ENCODE measurements around the gene DGCR2.
"Not testable (repeated sequence)": the region's sequence is repeated elsewhere in the genome, so short reads cannot be mapped to it uniquely, and the experiment has no call there.

The DGCR2 gene

GRCh38 chr22:19011075-19011474 is 111.1 kb downstream of the DGCR2 start:
- H3K27ac ChIP-seq (ENCODE audit: low read depth, low read length), result no peak overlapping the region
- H3K36me3 ChIP-seq (ENCODE audit: control insufficient read depth in 5 of 5, insufficient read depth in 5 of 5, low read length in 5 of 5), result no peaks in the 10 kb centered on the region
- no peak overlapping the region for H3K4me3 ChIP-seq (ENCODE audit: low read depth in 1 of 5, low read length in 5 of 5)
- H3K27me3 ChIP-seq (ENCODE audit: control insufficient read depth in 5 of 5, insufficient read depth in 4 of 5, low read length in 5 of 5), result no peaks in the 10 kb centered on the region
- no peak overlapping the region for H3K9ac ChIP-seq (ENCODE audit: low read length in 5 of 5)
- H3K4me1 ChIP-seq (ENCODE audit: control insufficient read depth in 5 of 5, insufficient read depth in 5 of 5, low read length in 5 of 5), result peaks cover 0 to 10% (median 0%) of the 10 kb centered on the region in 5 donors
- peaks cover 0 to 3% (median 0%) of the 10 kb centered on the region in 5 donors for H3K9me3 ChIP-seq (ENCODE audit: control insufficient read depth in 5 of 5, low read length in 5 of 5)

- no peak overlapping the region for H3K4me3 ChIP-seq (ENCODE audit: low read depth in 1 of 5, low read length in 5 of 5)
- H3K9ac ChIP-seq (ENCODE audit: low read length in 5 of 5), result no peak overlapping the region
- H3K4me1 ChIP-seq (ENCODE audit: control insufficient read depth in 5 of 5, insufficient read depth in 5 of 5, low read length in 5 of 5), result no peaks in the 10 kb centered on the region
- H3K9me3 ChIP-seq (ENCODE audit: control insufficient read depth in 5 of 5, low read length in 5 of 5), result peaks cover 0 to 3% (median 0%) of the 10 kb centered on the region in 5 donors
- H3K36me3 ChIP-seq (ENCODE audit: control insufficient read depth in 5 of 5, insufficient read depth in 5 of 5, low read length in 5 of 5), result no peaks in the 10 kb centered on the region
- H3K27ac ChIP-seq (ENCODE audit: low read depth, low read length), result no peak overlapping the region
- H3K27me3 ChIP-seq (ENCODE audit: control insufficient read depth in 5 of 5, insufficient read depth in 4 of 5, low read length in 5 of 5), result peaks cover 0 to 4% (median 0%) of the 10 kb centered on the region in 5 donors
Observed at GRCh38 chr22:19005905-19006304, 116.3 kb downstream of the DGCR2 start.

- Histone ChIP-seq H3K36me3 (ENCODE audit: control insufficient read depth in 5 of 5, insufficient read depth in 5 of 5, low read length in 5 of 5) (no peaks in the 10 kb centered on the region), H3K27me3 (ENCODE audit: control insufficient read depth in 5 of 5, insufficient read depth in 4 of 5, low read length in 5 of 5) (peaks cover 0 to 4% (median 0%) of the 10 kb centered on the region in 5 donors), H3K9ac (ENCODE audit: low read length in 5 of 5) (no peak overlapping the region), H3K27ac (ENCODE audit: low read depth, low read length) (no peak overlapping the region), H3K4me3 (ENCODE audit: low read depth in 1 of 5, low read length in 5 of 5) (no peak overlapping the region), H3K4me1 (ENCODE audit: control insufficient read depth in 5 of 5, insufficient read depth in 5 of 5, low read length in 5 of 5) (no peaks in the 10 kb centered on the region), H3K9me3 (ENCODE audit: control insufficient read depth in 5 of 5, low read length in 5 of 5) (peaks cover 0 to 4% (median 0%) of the 10 kb centered on the region in 5 donors)
Observed at GRCh38 chr22:19004471-19004870, 117.7 kb downstream of the DGCR2 start.

GRCh38 chr22:19003508-19003907 is 118.7 kb downstream of the DGCR2 start:
- Histone ChIP-seq H3K9ac (ENCODE audit: low read length in 5 of 5) (no peak overlapping the region), H3K4me3 (ENCODE audit: low read depth in 1 of 5, low read length in 5 of 5) (no peak overlapping the region), H3K27ac (ENCODE audit: low read depth, low read length) (no peak overlapping the region), H3K4me1 (ENCODE audit: control insufficient read depth in 5 of 5, insufficient read depth in 5 of 5, low read length in 5 of 5) (no peaks in the 10 kb centered on the region), H3K36me3 (ENCODE audit: control insufficient read depth in 5 of 5, insufficient read depth in 5 of 5, low read length in 5 of 5) (no peaks in the 10 kb centered on the region), H3K9me3 (ENCODE audit: control insufficient read depth in 5 of 5, low read length in 5 of 5) (peaks cover 0 to 8% (median 0%) of the 10 kb centered on the region in 5 donors), H3K27me3 (ENCODE audit: control insufficient read depth in 5 of 5, insufficient read depth in 4 of 5, low read length in 5 of 5) (peaks cover 0 to 4% (median 0%) of the 10 kb centered on the region in 5 donors)

- H3K36me3 ChIP-seq (ENCODE audit: control insufficient read depth in 5 of 5, insufficient read depth in 5 of 5, low read length in 5 of 5), result no peaks in the 10 kb centered on the region
- H3K27ac ChIP-seq (ENCODE audit: low read depth, low read length), result no peak overlapping the region
- H3K9ac ChIP-seq (ENCODE audit: low read length in 5 of 5), result no peak overlapping the region
- H3K27me3 ChIP-seq (ENCODE audit: control insufficient read depth in 5 of 5, insufficient read depth in 4 of 5, low read length in 5 of 5), result peaks cover 2 to 9% (median 4%) of the 10 kb centered on the region in 5 donors
- H3K4me3 ChIP-seq (ENCODE audit: low read depth in 1 of 5, low read length in 5 of 5), result no peak overlapping the region
- peaks cover 0 to 8% (median 0%) of the 10 kb centered on the region in 5 donors for H3K9me3 ChIP-seq (ENCODE audit: control insufficient read depth in 5 of 5, low read length in 5 of 5)
- H3K4me1 ChIP-seq (ENCODE audit: control insufficient read depth in 5 of 5, insufficient read depth in 5 of 5, low read length in 5 of 5), result no peaks in the 10 kb centered on the region
Observed at GRCh38 chr22:19002684-19003038, 119.6 kb downstream of the DGCR2 start.

- H3K27ac ChIP-seq (ENCODE audit: low read depth, low read length), result no peak overlapping the region
- no peaks in the 10 kb centered on the region for H3K4me1 ChIP-seq (ENCODE audit: control insufficient read depth in 5 of 5, insufficient read depth in 5 of 5, low read length in 5 of 5)
- no peaks in the 10 kb centered on the region for H3K36me3 ChIP-seq (ENCODE audit: control insufficient read depth in 5 of 5, insufficient read depth in 5 of 5, low read length in 5 of 5)
- no peak overlapping the region for H3K4me3 ChIP-seq (ENCODE audit: low read depth in 1 of 5, low read length in 5 of 5)
- peaks cover 4 to 12% (median 9%) of the 10 kb centered on the region in 5 donors for H3K27me3 ChIP-seq (ENCODE audit: control insufficient read depth in 5 of 5, insufficient read depth in 4 of 5, low read length in 5 of 5)
- no peak overlapping the region for H3K9ac ChIP-seq (ENCODE audit: low read length in 5 of 5)
- H3K9me3 ChIP-seq (ENCODE audit: control insufficient read depth in 5 of 5, low read length in 5 of 5), result peaks cover 0 to 8% (median 0%) of the 10 kb centered on the region in 5 donors
Observed at GRCh38 chr22:19001204-19001603, 121.0 kb downstream of the DGCR2 start.

- not testable (repeated sequence) for H3K27ac ChIP-seq (ENCODE audit: low read depth, low read length); H3K36me3 ChIP-seq (ENCODE audit: control insufficient read depth in 5 of 5, insufficient read depth in 5 of 5, low read length in 5 of 5); H3K4me3 ChIP-seq (ENCODE audit: low read depth in 1 of 5, low read length in 5 of 5); H3K4me1 ChIP-seq (ENCODE audit: control insufficient read depth in 5 of 5, insufficient read depth in 5 of 5, low read length in 5 of 5); H3K9ac ChIP-seq (ENCODE audit: low read length in 5 of 5); H3K9me3 ChIP-seq (ENCODE audit: control insufficient read depth in 5 of 5, low read length in 5 of 5)
- peaks cover 4 to 12% (median 9%) of the 10 kb centered on the region in 5 donors for H3K27me3 ChIP-seq (ENCODE audit: control insufficient read depth in 5 of 5, insufficient read depth in 4 of 5, low read length in 5 of 5)
Observed at GRCh38 chr22:19000106-19000505, 122.1 kb downstream of the DGCR2 start.

GRCh38 chr22:18999416-18999815 is 122.8 kb downstream of the DGCR2 start:
- Histone ChIP-seq H3K9me3 (ENCODE audit: control insufficient read depth in 5 of 5, low read length in 5 of 5) (peaks cover 0 to 8% (median 0%) of the 10 kb centered on the region in 5 donors), H3K9ac (ENCODE audit: low read length in 5 of 5) (no peak overlapping the region), H3K27me3 (ENCODE audit: control insufficient read depth in 5 of 5, insufficient read depth in 4 of 5, low read length in 5 of 5) (peaks cover 4 to 14% (median 11%) of the 10 kb centered on the region in 5 donors), H3K36me3 (ENCODE audit: control insufficient read depth in 5 of 5, insufficient read depth in 5 of 5, low read length in 5 of 5) (no peaks in the 10 kb centered on the region), H3K4me1 (ENCODE audit: control insufficient read depth in 5 of 5, insufficient read depth in 5 of 5, low read length in 5 of 5) (no peaks in the 10 kb centered on the region), H3K27ac (ENCODE audit: low read depth, low read length) (no peak overlapping the region), H3K4me3 (ENCODE audit: low read depth in 1 of 5, low read length in 5 of 5) (no peak overlapping the region)

- Histone ChIP-seq H3K27ac (ENCODE audit: low read depth, low read length) (no peak overlapping the region), H3K4me1 (ENCODE audit: control insufficient read depth in 5 of 5, insufficient read depth in 5 of 5, low read length in 5 of 5) (no peaks in the 10 kb centered on the region), H3K9me3 (ENCODE audit: control insufficient read depth in 5 of 5, low read length in 5 of 5) (peaks cover 0 to 8% (median 0%) of the 10 kb centered on the region in 5 donors), H3K27me3 (ENCODE audit: control insufficient read depth in 5 of 5, insufficient read depth in 4 of 5, low read length in 5 of 5) (peaks cover 8 to 15% (median 12%) of the 10 kb centered on the region in 5 donors), H3K9ac (ENCODE audit: low read length in 5 of 5) (no peak overlapping the region), H3K4me3 (ENCODE audit: low read depth in 1 of 5, low read length in 5 of 5) (no peak overlapping the region), H3K36me3 (ENCODE audit: control insufficient read depth in 5 of 5, insufficient read depth in 5 of 5, low read length in 5 of 5) (no peaks in the 10 kb centered on the region)
Observed at GRCh38 chr22:18999008-18999407, 123.2 kb downstream of the DGCR2 start.

GRCh38 chr22:18997925-18998315 is 124.3 kb downstream of the DGCR2 start:
- no peaks in the 10 kb centered on the region for H3K4me1 ChIP-seq (ENCODE audit: control insufficient read depth in 5 of 5, insufficient read depth in 5 of 5, low read length in 5 of 5)
- H3K4me3 ChIP-seq (ENCODE audit: low read depth in 1 of 5, low read length in 5 of 5), result no peak overlapping the region
- H3K27me3 ChIP-seq (ENCODE audit: control insufficient read depth in 5 of 5, insufficient read depth in 4 of 5, low read length in 5 of 5), result peaks cover 11 to 20% (median 14%) of the 10 kb centered on the region in 5 donors
- no peak overlapping the region for H3K9ac ChIP-seq (ENCODE audit: low read length in 5 of 5)
- no peaks in the 10 kb centered on the region for H3K36me3 ChIP-seq (ENCODE audit: control insufficient read depth in 5 of 5, insufficient read depth in 5 of 5, low read length in 5 of 5)
- no peak overlapping the region for H3K27ac ChIP-seq (ENCODE audit: low read depth, low read length)
- peaks cover 0 to 8% (median 0%) of the 10 kb centered on the region in 5 donors for H3K9me3 ChIP-seq (ENCODE audit: control insufficient read depth in 5 of 5, low read length in 5 of 5)

All from subcutaneous abdominal adipose tissue (tissue), 5 donors.